Measurements from ENCODE around the gene GET3.
"Not testable (repeated sequence)": the region's sequence is repeated elsewhere in the genome, so short reads cannot be mapped to it uniquely, and the experiment has no call there.

GET3 gene

DNA sequence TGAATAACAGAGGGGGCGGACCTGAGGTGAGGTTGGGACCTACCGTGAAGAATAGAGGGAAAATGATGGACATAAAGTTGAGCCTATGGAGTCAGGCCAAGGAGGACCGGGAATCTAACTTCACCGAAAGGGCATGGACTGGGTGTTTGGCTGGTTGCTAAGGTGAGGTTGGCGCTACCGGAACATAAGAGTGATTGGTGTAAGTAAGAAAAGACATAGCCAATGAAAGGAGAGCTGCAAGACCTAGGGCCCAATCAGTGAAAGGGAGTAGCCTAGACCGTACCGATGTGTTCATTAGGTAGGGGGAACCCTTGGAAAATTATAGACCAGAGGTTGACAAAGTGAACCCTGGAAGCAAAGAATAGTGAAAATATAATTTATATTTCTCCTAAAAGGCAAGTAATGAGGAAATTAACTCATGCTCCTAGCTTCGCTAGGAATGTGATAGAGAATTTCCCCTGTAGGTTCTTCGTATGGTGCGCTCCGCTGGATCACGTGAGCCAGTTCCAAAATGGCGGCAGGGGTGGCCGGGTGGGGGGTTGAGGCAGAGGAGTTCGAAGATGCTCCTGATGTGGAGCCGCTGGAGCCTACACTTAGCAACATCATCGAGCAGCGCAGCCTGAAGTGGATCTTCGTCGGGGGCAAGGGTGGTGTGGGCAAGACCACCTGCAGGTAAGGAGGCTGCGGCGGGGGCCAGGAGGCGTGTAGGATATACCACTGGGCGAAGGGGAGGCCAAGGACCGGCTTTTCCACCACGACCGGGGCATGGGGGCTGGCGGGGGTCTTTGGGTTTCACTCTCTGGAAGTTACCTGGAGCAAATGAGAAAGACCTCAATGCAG is at the start of gene GET3:
GET3 (plus strand) TSS at position 503 of the 840 bp plus-strand sequence; CDS start at position 512, 9 bp downstream.
- peak; percentile 99 to 100 for DNase-seq

DNA sequence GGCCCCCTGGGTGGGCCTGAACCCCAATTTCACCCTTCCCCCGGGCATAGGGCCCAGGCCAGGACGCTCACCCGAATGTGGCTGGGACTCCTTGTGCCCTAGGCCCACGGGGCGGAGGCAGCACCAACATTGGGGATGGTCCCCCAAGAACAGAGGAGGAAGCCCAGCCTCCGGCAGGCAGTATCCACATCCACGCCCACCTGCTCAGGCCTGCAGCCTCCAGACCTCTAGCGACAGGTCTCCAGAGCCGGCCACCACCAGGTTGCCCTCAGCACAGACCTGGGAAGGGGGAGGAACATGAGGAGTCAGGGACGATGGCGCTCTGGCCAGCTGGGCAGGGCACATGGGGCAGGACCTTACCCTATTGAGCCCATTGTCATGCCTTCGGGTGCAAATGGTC is 48.3 kb upstream of the GET3 start:
- DNase-seq: no peak

DNA sequence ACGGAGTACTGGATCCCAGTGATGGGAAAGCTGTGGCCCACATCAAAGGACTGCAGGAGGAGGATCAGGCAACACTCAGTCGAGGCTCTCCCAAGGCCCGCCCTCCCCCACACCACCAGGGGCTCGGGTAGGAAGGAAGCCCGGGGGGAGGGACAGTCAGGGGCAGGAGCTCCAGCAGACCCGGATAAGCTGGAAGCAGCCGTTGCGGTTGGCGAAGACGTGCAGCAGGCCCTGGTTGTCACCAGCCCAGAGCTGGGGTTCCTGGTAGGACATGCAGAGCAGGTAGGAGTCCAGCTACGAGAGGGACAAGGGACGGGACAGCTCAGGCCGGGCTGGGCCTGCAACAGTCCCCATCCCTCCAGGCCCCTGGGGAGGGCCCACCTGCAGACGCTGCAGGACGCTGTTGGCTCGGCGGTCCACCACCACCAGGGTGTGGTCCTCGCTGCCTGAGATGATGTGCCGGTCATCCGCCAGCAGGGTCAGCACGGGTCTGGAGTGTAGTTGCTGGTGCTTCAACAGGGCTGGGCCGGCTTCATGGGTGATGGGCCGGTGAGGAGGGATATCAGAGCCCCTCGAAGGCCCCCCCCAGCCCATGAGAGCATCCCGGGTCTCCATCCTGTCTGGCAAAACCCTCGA is 47.6 kb upstream of the GET3 start:
- peak; percentile 94 for DNase-seq

DNA sequence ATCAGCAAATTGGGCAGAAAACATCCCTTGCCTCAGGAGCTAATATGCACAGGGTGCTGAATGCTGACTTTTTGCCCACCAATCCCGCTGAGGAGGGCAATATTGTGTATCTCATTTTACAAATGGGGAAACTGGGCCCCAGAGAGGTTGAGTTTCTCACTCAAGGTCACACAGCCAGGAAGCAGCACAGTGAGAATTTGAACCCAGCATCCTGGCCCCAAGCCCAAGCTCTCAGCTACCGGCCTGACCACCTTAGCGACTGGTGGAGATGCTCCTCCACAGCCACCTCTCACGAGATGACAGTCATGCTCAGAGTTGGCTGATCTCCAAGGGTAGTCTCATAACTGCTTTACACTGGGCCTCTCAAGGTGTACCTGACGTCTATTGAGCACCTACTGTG is 44.3 kb upstream of the GET3 start:
- DNase-seq: no peak

DNA sequence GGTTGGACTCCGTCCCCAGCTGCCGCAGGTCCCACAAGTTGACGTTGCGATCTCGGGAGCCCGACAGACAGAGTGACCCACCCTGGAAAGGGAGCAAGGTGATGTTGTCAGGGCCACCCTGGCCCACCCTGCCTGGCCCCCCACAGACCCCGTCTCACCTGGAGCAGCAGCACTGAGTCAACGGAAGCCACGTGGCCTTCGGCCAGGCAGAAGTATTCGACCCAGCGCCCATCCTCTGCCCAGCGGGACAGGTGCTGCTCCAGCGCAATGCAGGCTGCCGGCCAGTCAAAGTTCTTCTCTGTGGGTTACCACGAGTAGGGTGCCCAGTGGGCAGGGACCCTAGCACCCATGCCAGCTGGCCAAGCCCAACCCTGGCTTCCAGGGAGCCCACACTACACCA is 42.7 kb upstream of the GET3 start:
- DNase-seq: no peak

DNA sequence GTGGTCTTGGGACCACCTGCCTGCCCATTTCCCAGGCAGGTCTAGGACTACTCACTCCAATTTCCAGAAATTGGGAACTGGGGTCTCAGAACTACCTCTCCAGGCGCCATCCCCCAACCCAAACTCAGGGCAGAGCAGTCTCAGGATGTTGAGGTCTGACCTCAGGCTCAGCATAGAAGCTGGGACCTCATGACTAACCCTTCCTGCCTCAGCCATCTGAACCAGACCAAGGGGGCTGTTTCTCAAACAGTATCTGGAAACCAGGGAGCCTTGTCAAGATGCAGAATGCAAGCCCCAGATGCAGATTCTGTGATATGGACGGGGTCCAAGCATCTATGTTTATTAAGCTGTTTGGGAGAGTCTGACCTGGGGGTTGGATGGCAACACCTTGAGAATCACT is 42.2 kb upstream of the GET3 start:
- DNase-seq: peak; percentile 19 to 52

DNA sequence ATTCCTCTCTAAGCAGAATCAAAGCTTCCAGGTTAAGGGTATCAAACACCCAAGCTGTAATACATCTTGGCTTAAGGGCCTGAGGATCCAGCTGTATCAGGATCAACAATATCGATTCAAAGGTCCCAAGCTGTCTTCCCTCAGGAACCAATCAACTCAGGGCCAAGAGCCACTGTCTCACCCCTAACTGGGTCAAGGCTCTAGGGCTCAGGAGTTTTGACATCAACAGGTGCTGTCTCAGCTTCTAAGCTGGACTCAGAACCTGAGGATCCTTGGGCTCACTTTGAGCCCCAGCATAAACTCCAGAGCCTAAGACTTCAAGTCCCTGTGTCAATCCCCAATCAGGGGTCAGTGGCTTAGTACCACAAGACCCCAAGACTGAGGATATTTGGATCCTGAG is 41.8 kb upstream of the GET3 start:
- DNase-seq: no peak

DNA sequence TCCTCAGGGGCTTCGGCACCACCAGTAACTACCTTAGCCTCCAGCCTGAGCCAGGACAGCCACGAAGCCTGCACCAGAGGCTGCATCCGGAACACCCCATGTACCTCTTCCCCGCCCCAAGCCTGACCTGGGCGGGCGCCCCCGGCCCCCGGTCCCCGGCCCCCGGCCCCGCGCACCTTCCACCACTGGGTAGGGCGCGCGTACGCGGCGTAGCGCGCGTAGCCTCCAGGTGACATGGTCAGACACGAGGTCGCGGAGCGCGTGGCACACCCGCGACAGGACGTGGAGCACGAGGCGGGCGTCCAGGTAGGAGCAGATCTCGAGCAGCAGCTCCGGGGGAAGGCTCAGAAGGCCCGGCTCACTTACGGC is 41.3 kb upstream of the GET3 start:
- DNase-seq: no peak

DNA sequence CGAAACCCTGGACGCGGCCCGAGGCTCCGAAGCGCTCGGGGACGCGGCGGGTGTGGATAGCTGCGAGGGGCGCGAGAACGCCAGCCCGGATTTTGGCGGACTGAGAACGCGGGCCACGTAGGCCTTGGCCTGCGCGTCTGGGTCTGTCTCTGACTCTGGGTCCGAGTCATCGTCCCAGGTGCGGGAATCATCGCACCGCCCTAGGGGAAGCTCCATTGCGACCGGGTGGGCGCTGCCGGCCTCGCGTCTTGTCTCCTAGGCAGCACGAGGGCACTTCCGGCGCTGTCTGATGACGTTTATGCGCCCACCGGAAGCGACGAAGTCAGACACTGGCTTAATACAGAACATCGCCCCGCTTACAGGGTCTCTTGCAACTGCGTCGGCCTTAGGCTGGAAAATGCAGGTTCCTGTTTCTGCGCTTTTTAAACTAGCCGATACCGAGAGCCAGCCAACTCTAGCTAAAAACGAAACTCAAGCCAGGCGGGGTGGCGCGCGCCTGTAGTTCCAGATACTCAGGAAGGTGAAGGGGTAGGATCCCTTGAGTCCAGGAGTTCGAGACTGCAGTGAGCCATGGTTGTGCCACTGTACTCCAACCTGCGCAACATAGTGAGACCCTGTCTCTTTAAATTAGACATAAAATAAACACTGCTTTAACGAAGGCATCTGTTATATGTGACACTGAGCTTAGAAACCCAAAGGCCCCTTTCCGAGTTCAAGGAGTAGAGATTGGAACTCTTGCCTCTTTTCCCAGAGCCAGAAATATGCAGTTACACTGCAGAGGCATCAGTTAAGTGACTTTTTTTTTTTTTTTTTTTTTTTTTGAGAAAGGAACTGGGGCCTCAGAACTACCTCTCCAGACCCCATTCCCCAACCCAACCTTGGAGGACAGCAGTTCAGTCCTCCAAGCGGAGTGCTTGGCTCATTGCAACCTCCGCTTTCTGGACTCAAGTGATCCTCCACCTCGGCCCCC is 40.6 kb upstream of the GET3 start, which contains the start of gene FBXW9:
FBXW9 (minus strand) TSS at position 266 of the 970 bp plus-strand sequence; CDS start at position 216, 50 bp downstream.
- peak; percentile 88 to 89 for DNase-seq

DNA sequence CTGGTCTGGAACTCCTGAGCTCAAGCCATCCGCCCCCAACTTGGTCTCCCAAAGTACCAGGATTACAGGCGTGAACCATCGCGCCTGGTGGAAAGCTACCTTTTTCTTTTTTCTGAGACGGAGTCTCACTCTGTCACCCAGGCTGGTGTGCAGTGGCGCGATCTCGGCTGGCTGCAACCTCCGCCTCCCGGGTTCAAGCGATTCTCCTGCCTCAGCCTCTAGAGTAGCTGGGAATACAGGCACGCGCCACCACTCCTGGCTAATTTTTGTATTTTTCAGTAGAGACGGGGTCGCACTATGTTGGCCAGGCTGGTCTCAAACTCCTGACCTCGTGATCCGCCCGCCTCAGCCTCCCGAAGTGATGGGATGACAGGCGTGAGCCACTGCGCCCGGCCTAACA is 39.9 kb upstream of the GET3 start:
- DNase-seq: not testable (repeated sequence)

DNA sequence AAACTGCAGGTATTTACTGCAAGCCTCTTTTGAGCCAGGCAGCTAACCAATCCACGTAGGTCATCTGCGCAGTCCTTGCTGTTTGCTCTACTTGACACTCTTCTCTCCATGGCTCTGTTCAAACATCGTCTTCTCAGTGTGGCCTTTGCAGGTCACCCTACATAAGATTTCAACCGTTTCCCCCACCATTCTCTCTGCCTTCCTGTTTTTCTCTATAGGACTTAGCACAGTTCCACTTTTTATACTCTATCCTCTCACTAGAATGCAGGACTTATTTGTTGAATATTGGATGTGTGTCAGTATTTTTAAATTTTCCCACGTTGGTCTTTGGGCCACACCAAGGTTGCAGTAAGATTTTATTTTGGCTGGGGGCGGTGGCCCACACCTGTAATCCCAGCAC is 39.2 kb upstream of the GET3 start:
- no peak for DNase-seq

DNA sequence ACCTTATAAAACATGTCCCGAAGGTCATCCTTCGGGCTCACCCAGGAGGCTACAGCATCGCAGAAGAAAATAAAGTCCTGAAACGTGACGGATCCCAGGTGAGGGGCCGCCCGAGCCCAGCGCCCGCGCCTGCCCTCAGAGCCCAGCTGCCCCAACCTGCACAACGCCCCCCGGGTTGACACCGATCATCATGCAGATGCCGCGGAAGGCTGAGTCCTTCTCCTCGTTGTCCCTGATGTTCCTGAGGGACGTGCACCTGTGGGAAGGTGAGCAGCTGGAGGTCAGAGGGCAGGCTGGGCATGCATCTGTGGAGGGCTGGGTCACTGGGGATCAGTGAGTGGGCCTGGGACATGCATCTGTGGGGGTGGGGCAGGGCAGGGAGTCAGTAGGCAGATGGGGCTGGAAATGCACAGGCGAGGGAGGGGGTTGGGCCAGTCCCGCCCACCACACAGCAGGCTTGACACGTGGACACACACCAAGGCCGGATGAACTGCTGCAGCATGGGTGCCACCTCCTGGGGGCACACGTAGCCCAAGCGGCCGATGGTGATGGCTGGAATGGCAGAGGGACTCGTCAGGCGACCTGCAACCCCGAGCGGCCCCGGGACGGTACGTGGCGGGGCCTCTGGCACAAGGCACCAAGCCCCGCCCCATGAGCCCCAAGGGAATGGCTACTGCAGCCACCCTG is 35.6 kb upstream of the GET3 start:
- DNase-seq: no peak

DNA sequence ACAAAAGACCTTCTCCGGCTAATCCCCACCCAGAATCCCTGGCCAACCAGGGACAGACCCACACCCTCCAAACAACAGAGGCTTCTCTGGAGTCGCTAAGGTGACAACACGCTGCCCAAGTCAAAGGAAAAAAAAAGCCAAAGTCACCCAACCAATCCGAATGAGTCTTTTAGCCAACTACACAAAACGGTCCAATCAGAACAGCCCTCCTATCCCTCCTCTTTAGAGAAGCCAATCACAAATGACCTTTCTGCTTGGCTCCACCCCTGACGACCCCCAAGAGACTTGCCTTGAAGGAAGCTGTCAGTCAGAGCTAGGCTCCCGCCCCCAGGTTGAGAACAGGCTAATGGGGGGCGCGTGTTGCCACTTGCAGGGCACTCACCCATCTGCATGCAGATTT is 34.3 kb upstream of the GET3 start:
- DNase-seq: peak; percentile 44 to 59

DNA sequence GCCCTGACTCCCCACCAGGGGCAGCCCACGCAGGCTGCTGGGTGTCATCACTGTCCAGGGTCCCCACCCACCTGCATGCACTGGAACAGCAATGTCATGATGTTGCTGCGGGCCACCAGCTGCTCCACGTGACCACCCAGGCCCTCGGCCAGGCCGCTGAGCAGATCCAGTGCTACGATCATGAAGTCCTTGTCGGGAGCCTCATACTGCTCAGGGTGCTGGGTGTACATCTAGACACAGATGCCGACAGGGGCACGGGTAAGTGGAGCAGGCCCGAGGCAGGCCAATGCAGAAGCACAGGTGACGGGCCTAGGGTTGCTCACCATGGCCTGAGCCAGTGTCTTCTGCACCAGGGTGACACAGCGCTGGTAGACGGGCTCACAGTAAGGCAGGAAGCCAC is 32.1 kb upstream of the GET3 start:
- DNase-seq: no peak

DNA sequence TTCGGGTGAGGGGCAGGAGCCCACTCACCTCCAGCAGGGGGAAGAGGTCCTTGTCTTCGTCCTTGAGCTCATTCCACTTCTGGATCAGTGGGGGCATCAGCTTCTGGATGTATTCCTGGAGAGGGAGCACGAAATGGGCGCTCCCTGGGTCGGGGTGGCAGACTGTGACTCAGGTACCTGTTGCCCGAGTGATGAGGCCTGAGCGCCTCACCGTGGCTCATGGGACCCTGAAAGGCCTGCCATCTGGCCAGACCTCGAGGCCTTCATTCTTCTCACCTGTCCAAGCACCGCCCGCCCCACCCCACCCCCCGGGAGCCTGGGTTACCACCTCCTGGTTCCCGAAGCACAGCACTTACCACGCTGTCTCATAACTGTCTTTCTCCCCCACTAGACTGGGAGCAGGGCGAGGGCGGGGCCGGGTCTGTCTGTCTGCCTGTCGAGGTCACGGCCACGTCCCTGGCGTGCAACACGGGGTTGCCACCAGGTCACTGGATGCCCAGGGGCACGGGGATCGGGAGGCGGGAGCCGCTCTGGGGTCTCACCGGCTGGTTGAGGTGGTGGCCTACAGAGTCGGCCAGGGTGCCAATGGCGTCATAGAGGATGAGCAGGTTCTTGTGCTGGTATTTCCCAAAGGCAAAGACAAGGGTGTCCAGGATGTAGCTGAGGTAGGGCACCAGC is 31.5 kb upstream of the GET3 start:
- DNase-seq: no peak

DNA sequence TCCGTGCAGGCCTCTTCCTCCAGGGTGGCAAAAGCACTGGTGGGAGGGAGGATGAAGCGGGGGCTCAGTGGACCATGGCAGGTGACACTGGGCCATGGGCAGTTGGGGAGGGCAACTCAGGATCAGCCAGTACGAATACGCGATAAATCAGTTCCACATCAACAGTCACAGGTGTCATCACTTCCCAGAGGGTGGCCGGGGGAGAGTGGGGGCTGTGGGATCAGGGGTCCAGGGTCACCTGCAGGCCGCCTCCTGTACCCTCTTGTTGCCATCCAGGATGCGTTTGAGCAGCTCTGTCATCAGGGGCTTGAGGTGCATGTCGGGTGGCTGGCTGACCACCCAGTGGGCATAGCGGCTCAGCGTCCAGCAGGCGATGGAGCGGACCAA is 31.0 kb upstream of the GET3 start:
- DNase-seq: no peak

DNA sequence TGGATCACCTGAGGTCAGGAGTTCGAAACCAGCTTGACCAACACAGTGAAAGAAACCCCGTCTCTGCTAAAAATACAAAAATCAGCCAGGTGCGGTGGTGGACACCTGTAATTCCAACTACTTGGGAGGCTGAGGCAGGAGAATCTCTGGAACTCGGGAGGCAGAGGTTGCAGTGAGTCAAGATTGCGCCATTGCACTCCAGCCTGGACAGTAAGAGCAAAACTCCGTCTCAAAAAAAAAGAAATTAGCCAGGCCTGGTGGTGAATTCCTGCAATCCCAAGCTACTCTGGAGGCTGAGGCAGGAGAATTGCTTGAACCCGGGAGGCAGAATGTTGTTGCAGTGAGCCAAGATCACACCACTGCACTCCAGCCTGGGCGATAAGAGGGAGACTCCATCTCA is 28.7 kb upstream of the GET3 start:
- no peak for DNase-seq

DNA sequence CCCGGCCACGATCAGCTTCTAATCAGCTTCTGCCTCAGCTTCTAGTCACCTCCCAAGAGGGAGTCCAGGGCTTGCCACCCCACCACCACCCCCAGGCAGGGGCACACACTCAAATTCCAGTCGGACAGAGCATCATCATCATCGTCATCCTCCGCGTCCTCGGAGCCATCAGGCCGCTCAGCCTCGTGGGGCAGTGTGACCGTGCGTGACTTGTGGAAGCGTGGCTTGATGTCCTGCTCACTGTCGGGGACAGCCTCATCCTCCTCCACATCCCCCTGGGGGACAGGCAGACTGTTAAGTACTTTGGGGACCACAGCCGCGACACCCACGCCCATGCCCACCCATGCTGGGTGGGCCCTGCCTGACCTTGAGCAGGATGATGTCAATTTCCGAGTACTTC is 26.1 kb upstream of the GET3 start:
- DNase-seq: no peak

DNA sequence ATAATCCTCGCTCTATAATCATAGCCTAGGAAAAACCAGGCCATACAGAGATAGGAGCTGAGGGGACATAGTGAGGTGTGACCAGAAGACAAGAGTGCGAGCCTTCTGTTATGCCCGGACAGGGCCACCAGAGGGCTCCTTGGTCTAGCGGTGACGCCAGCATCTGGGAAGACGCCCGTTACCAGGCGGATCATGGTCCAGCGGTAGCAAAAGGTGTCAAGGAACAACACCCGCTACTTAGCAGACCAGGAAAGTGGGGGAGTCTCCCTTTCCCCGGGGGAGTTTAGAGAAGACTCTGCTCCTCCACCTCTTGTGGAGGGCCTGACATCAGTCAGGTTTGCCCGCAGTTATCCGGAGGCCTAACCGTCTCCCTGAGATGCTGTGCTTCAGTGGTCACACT is 25.2 kb upstream of the GET3 start:
- not testable (repeated sequence) for DNase-seq

DNA sequence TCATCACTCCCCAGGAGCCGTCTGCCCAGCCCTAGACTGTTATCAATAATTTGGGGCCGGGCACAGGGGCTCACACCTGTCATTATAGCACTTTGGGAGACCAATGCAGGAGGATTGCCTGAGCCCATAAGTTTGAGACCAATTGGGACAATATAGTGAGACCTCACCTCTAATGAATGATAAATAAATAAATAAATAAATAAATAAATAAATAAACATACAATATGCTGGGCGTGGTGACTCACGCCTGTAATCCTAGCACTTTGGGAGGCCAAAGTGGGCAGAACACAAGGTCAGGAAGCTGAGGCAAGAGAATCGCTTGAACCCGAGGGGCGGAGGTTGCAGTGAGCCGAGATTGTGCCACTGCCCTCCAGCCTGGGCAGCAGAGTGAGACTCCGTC is 24.0 kb upstream of the GET3 start:
- not testable (repeated sequence) for DNase-seq

DNA sequence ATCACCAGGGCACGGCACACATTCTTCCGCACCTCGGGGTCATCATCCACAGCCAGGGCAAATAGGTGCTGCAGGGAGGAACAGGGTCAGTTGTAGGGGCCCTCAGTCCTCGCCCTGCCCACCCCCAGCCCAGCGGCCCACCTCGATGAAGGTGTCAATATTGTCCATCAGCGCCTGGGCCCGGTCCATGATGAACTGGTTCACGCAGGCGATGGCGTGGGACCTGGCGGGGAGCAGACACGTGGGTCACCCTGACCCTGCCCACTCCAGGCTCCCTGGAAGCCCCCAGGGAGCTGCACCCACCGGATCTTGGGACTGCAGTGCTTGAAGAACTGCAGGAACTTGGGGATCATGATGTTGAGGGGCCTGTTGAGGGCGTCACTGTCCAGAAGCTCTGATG is 22.2 kb upstream of the GET3 start:
- no peak for DNase-seq

DNA sequence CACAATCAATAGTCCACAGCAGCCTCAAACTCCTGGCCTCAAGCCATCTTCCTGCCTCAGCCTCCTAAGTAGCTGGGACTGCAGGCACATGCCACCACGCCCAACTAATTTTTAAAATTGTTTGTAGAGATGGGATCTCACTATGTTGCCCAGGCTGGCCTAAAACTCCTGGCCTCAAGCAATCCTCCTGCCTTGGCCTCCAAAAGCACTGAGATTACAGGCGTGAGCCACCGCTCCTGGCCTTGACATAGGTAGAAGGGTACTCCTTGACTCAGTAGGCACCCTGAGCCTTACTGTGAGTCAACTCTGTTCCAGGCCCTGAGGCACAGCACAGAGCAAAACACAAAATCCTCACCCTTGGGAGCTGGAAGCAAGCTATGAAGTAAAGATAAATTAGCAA is 21.4 kb upstream of the GET3 start:
- no peak for DNase-seq

Measured in Kasumi-1 (cell line).